ENCODE measurements around the gene CREB3L1.

The CREB3L1 gene

GRCh38 chr11:46366661-46367161, 89.2 kb downstream of the CREB3L1 start:
- no peak overlapping the region for H3K4me3 Mint-ChIP-seq
- peaks cover 28% of the 10 kb centered on the region for H3K36me3 Mint-ChIP-seq (ENCODE audit: low read depth)
- H3K27me3 Mint-ChIP-seq (ENCODE audit: low read depth): no peaks in the 10 kb centered on the region
- peaks cover 16% of the 10 kb centered on the region for H3K4me1 Mint-ChIP-seq (ENCODE audit: low read depth)
- no peak for DNase-seq (ENCODE audit: low spot score)
- no peaks in the 10 kb centered on the region for H3K9me3 Mint-ChIP-seq
- no peak overlapping the region for H3K27ac Mint-ChIP-seq

DNA sequence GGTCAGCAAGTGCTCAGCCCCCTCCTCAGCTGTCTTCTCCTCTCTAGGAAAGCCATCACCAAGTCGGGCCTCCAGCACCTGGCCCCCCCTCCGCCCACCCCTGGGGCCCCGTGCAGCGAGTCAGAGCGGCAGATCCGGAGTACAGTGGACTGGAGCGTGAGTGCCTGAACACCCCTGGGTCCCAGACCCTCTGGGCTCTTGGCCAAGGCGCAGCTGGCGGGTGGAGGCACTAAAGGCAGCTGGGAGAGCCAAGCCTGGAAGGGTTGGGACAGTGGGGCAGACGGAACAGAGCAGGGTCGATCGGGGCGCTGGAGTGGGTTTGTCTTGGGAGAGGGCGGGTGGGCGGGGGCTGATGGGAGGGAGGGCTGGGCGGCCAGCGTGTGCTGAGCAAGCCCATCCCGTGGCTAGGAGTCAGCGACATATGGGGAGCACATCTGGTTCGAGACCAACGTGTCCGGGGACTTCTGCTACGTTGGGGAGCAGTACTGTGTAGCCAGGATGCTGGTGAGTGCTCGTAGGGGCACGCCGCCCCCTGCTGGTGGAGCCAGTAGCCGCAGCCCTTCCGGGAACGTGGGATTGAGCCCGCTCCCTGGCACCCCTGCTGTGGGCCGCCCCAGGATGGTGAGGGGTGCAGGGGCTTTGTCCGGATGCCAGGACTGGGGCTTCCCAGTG, 89.9 kb downstream of the CREB3L1 start:
- H3K27me3 Mint-ChIP-seq (ENCODE audit: low read depth): no peaks in the 10 kb centered on the region
- H3K36me3 Mint-ChIP-seq (ENCODE audit: low read depth): peaks cover 30% of the 10 kb centered on the region
- DNase-seq (ENCODE audit: low spot score): peak; percentile 60
- H3K9me3 Mint-ChIP-seq: no peaks in the 10 kb centered on the region
- H3K27ac Mint-ChIP-seq: no peak overlapping the region
- H3K4me3 Mint-ChIP-seq: no peak overlapping the region
- H3K4me1 Mint-ChIP-seq (ENCODE audit: low read depth): peaks cover 14% of the 10 kb centered on the region

- peaks cover 11% of the 10 kb centered on the region for H3K4me1 Mint-ChIP-seq (ENCODE audit: low read depth)
- no peak overlapping the region for H3K4me3 Mint-ChIP-seq
- no peak for DNase-seq (ENCODE audit: low spot score)
- peaks cover 29% of the 10 kb centered on the region for H3K36me3 Mint-ChIP-seq (ENCODE audit: low read depth)
- no peak overlapping the region for H3K27ac Mint-ChIP-seq
- no peaks in the 10 kb centered on the region for H3K27me3 Mint-ChIP-seq (ENCODE audit: low read depth)
- H3K9me3 Mint-ChIP-seq: no peaks in the 10 kb centered on the region
Observed at GRCh38 chr11:46367916-46368267, 90.4 kb downstream of the CREB3L1 start.

- peaks cover 27% of the 10 kb centered on the region for H3K36me3 Mint-ChIP-seq (ENCODE audit: low read depth)
Observed at GRCh38 chr11:46369458-46370152, 92.1 kb downstream of the CREB3L1 start.

DNA sequence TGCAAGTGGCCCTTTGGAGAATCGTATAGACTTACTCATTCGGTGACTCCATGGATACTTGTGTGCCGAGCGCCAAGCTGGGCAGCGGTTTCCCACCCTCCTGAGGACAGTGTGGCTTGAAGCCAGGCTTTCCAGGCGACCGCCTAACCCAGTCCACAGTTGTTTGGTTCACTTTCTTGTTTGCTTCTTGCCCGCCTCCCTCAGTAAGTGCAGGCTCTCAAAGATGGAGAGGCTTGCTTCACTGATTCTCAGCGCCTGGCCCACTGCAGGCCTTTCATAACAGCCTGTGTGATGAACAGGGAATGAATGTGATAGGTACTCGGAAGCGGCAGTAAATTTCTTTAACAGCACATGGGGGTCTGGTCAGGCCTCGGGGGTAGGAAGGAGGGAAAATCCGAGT, 92.8 kb downstream of the CREB3L1 start:
- no peak overlapping the region for H3K4me3 Mint-ChIP-seq
- H3K36me3 Mint-ChIP-seq (ENCODE audit: low read depth): peaks cover 32% of the 10 kb centered on the region
- no peaks in the 10 kb centered on the region for H3K27me3 Mint-ChIP-seq (ENCODE audit: low read depth)
- H3K4me1 Mint-ChIP-seq (ENCODE audit: low read depth): peaks cover 5% of the 10 kb centered on the region
- no peaks in the 10 kb centered on the region for H3K9me3 Mint-ChIP-seq
- no peak overlapping the region for H3K27ac Mint-ChIP-seq
- DNase-seq (ENCODE audit: low spot score): no peak

More at GRCh38 chr11:46369458-46370152, 92.1 kb downstream of the CREB3L1 start:
- Mint-ChIP-seq H3K4me3 (no peak overlapping the region), H3K27ac (peak overlapping the region; percentile 52), H3K9me3 (no peaks in the 10 kb centered on the region), H3K4me1 (ENCODE audit: low read depth) (peaks cover 7% of the 10 kb centered on the region), H3K27me3 (ENCODE audit: low read depth) (no peaks in the 10 kb centered on the region)
- no peak for DNase-seq (ENCODE audit: low spot score)
